Activated CD8-positive, alpha-beta T cell treated with anti-CD3 and anti-CD28 coated beads, Interleukin-2, amount 10 ng/mL, durations not matched to agents 7 days and 5 days (primary cell): Measurements from ENCODE around the gene CASP8AP2. TPM values are rescaled to one million over a fixed set of nuclear protein-coding genes. Genes with fewer than 3 reads are reported as not detected.
"Not testable (repeated sequence)": the region's sequence is repeated elsewhere in the genome, so short reads cannot be mapped to it uniquely, and the experiment has no call there.

ENCODE experiments used
- ATAC-seq: fragments of 150-1000 bp; cut with Tn5 transposase; one replicate; pipeline ENCODE4 v1.10.0; 2021; ENCODE audit warnings: moderate library complexity
- CTCF ChIA-PET: fragments of 350-600 bp; sonication (Branson Sonifier 250); formaldehyde crosslinking; loops from one replicate; lab custom pipeline; 2021; ENCODE audit warnings: antibody characterized with exemption; lab: Charles Lee
- POLR2A ChIA-PET: fragments of 350-600 bp; sonication (Branson Sonifier 250); formaldehyde crosslinking; loops from one replicate; lab custom pipeline; 2021; ENCODE audit warnings: antibody characterized with exemption; lab: Charles Lee
- DNase-seq: peaks from one replicate; pipeline ENCODE4 v3.0.0-alpha.2; 2020
- H3K27ac Mint-ChIP-seq: one replicate; pipeline ENCODE4 v1.8.0; 2021; ENCODE audit warnings: mild to moderate bottlenecking, mixed read lengths
- H3K27me3 Mint-ChIP-seq: one replicate; pipeline ENCODE4 v1.8.0; 2021; ENCODE audit warnings: low read depth, mixed read lengths
- H3K36me3 Mint-ChIP-seq: one replicate; pipeline ENCODE4 v1.8.0; 2021; ENCODE audit warnings: low read depth, mixed read lengths
- H3K4me1 Mint-ChIP-seq: one replicate; pipeline ENCODE4 v1.8.0; 2021; ENCODE audit warnings: low read depth, mixed read lengths
- H3K4me3 Mint-ChIP-seq: one replicate; pipeline ENCODE4 v1.8.0; 2021; ENCODE audit warnings: mild to moderate bottlenecking, mixed read lengths
- H3K9me3 Mint-ChIP-seq: one replicate; pipeline ENCODE4 v1.8.0; 2022; ENCODE audit warnings: mixed read lengths; ENCODE audit not compliant: insufficient read depth
- total RNA-seq, 2 experiments: library from RNA; stranded (reverse); gene quantifications; one replicate each; pipeline ENCODE4 v1.2.3, GENCODE V29; 2021

Gene CASP8AP2
- total RNA-seq, 2 experiments from 2014 or later: 42.5 to 47.3 TPM

DNA sequence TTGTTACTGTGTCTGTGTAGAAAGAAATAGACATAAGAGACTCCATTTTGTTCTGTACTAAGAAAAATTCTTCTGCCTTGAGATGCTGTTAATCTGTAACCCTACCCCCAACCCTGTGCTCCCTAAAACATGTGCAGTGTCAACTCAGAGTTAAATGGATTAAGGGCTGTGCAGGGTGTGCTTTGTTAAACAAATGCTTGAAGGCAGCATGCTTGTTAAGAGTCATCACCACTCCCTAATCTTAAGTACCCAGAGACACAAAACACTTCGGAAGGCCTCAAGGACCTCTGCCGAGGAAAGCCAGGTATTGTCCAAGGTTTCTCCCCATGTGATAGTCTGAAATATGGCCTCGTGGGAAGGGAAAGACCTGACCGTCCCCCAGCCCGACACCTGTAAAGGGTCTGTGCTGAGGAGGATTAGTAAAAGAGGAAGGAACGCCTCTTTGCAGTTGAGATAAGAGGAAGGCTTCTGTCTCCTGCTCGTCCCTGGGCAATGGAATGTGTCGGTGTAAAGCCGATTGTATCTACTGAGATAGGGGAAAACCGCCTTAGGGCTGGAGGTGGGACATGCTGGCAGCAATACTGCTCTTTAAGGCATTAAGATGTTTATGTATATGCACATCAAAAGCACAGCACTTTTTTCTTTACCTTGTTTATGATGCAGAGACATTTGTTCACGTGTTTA lies 61.3 kb downstream of the CASP8AP2 start:
- DNase-seq, ATAC-seq, POLR2A ChIA-PET, H3K4me1 Mint-ChIP-seq, H3K36me3 Mint-ChIP-seq, H3K4me3 Mint-ChIP-seq, H3K9me3 Mint-ChIP-seq, CTCF ChIA-PET, H3K27ac Mint-ChIP-seq: not testable (repeated sequence)
- H3K27me3 Mint-ChIP-seq: peaks cover 38% of the 10 kb centered on the region

DNA sequence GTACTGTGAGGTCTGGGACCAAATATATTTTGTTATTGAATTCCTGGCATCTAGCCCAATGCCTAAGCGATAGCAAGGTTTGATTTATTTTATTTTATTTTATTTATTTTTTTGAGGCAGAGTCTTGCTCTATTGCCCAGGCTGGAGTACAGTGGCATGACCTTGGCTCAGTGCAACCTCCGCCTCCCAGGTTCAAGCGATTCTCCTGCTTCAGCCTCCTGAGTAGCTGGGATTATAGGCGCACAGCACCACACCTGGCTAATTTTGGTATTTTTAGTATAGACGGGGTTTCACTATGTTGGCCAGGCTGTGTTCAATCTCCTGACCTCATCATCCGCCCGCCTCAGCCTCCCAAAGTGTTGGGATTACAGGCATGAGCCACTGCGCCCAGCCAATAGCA lies 62.9 kb downstream of the CASP8AP2 start:
- H3K27me3 Mint-ChIP-seq: peaks cover 45% of the 10 kb centered on the region
- H3K36me3 Mint-ChIP-seq, H3K27ac Mint-ChIP-seq, ATAC-seq, H3K4me1 Mint-ChIP-seq, POLR2A ChIA-PET, H3K4me3 Mint-ChIP-seq, DNase-seq, H3K9me3 Mint-ChIP-seq, CTCF ChIA-PET: not testable (repeated sequence)

DNA sequence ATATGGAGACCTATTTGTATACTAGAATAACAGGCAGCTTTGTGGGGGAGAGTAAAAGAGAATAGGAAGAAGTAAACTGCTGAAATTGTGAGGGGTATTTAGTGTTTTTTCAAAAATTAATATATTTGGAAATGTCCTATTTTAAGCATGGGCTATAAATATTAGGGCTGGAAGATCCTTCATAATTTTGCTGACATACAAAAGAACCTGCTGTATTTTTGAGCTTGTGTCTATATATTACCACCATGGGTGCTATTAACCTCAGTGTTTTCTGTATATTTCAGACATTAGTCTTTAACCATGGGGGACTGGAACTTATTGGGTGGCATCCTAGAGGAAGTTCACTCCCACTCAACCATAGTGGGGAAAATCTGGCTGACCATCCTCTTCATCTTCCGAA lies 64.5 kb downstream of the CASP8AP2 start, which contains the start of gene GJA10:
TSS of gene GJA10 (plus strand) at position 301 of the 400 bp plus-strand sequence. CDS start at position 301, 0 bp downstream.
- H3K4me1 Mint-ChIP-seq: peaks cover 2% of the 10 kb centered on the region
- no peaks in the 10 kb centered on the region for H3K36me3 Mint-ChIP-seq
- no peak for ATAC-seq
- no peak within 1 kb of the TSS for H3K27ac Mint-ChIP-seq
- H3K9me3 Mint-ChIP-seq: no peaks in the 10 kb centered on the region
- CTCF ChIA-PET: no interaction called here
- H3K4me3 Mint-ChIP-seq: no peak within 1 kb of the TSS
- DNase-seq: no peak
- POLR2A ChIA-PET: no interaction called here
- peaks cover 44% of the 10 kb centered on the region for H3K27me3 Mint-ChIP-seq

DNA sequence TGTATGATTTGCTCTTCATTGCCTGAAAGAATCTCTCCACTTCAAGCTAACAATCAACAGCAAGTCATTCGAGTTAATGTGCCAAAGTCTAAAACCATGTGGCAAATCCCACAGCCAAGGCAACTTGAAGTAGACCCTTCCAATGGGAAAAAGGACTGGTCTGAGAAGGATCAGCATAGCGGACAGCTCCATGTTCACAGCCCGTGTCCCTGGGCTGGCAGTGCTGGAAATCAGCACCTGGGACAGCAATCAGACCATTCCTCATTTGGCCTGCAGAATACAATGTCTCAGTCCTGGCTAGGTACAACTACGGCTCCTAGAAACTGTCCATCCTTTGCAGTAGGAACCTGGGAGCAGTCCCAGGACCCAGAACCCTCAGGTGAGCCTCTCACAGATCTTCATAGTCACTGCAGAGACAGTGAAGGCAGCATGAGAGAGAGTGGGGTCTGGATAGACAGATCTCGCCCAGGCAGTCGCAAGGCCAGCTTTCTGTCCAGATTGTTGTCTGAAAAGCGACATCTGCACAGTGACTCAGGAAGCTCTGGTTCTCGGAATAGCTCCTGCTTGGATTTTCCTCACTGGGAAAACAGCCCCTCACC lies 65.7 kb downstream of the CASP8AP2 start:
- POLR2A ChIA-PET: interaction anchor here (0.6 kb wide), 1 partner anchor 316 kb away, joined by 3 read pairs; no protein-coding TSS in a partner anchor
- H3K27me3 Mint-ChIP-seq: peaks cover 44% of the 10 kb centered on the region
- peak; percentile 35 for DNase-seq
- CTCF ChIA-PET: no interaction called here
- H3K27ac Mint-ChIP-seq: no peak overlapping the region
- ATAC-seq: peak; percentile 60
- H3K4me1 Mint-ChIP-seq: peaks cover 2% of the 10 kb centered on the region
- no peak overlapping the region for H3K4me3 Mint-ChIP-seq
- H3K9me3 Mint-ChIP-seq: no peaks in the 10 kb centered on the region
- H3K36me3 Mint-ChIP-seq: no peaks in the 10 kb centered on the region

DNA sequence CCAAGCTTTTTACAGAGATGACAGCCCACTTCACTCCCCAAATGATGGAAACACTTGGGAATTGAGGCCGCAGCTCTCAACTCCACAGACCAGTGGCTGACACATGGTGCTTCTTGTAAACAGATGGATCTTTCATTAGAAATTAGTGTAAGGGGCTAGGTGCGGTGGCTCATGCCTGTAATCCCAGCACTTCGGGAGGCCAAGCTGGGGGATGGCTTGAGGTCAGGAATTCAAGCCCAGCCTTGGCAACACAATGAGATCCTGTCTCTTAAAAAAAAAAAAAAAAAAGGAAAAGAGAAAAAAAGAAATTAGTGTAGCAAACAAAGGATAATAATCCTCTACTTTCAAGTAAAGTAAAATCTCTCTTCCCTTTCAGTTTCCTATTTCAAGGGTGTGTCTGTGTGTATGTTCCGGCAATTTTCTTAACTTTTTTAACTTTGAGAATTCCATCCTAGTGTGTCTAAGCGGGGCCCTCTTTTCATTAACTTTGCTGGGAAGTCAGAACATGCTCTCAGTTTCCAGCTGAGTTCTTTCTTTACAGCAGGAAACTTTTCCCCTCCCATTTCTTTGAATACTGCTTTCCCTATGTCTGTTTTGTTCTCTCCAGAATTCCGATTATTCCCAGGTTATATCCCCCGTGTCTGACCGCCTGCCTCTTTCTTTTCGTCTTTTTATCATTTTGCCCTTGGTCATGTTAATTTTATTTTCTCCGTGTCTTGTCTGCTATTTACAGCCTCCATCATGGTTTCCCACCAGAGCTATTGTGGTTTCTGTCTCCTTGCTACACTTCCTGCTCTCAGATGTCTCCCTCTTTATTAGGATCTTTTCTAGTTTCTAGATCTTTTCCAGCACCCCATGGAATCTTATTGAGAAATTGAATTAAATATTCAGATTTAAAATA lies 80.6 kb downstream of the CASP8AP2 start:
- H3K27me3 Mint-ChIP-seq, H3K36me3 Mint-ChIP-seq, POLR2A ChIA-PET, H3K9me3 Mint-ChIP-seq, ATAC-seq, DNase-seq, H3K4me1 Mint-ChIP-seq: not testable (repeated sequence)
- Mint-ChIP-seq H3K27ac (peak overlapping the region; percentile 10), H3K4me3 (peak overlapping the region; percentile 15)
- CTCF ChIA-PET: interaction anchor here (1.0 kb wide), 1 partner anchor 50 kb away, joined by 3 read pairs; no protein-coding TSS in a partner anchor

DNA sequence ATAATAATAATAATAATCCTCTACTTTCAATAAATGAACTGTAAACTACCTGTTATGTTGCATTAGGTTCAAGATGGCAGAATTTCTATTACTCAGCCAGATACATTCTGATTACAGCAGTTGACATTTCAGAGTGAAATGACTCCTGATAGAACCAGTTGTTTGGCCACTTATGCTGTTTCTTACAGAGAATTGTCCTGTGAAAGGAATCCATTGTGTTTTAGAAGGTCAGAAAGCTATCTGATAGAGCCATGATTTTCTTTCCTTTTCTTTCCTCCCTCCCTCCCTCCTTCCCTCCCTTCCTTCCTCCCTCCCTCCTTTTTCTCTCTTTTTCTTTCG lies 81.2 kb downstream of the CASP8AP2 start:
- ChIA-PET CTCF (no interaction called here), POLR2A (no interaction called here)
- no peaks in the 10 kb centered on the region for H3K36me3 Mint-ChIP-seq
- DNase-seq: no peak
- peaks cover 5% of the 10 kb centered on the region for H3K9me3 Mint-ChIP-seq
- H3K27me3 Mint-ChIP-seq: peaks cover 6% of the 10 kb centered on the region
- H3K4me3 Mint-ChIP-seq: no peak overlapping the region
- H3K4me1 Mint-ChIP-seq: peaks cover 8% of the 10 kb centered on the region
- H3K27ac Mint-ChIP-seq: no peak overlapping the region
- ATAC-seq: no peak

DNA sequence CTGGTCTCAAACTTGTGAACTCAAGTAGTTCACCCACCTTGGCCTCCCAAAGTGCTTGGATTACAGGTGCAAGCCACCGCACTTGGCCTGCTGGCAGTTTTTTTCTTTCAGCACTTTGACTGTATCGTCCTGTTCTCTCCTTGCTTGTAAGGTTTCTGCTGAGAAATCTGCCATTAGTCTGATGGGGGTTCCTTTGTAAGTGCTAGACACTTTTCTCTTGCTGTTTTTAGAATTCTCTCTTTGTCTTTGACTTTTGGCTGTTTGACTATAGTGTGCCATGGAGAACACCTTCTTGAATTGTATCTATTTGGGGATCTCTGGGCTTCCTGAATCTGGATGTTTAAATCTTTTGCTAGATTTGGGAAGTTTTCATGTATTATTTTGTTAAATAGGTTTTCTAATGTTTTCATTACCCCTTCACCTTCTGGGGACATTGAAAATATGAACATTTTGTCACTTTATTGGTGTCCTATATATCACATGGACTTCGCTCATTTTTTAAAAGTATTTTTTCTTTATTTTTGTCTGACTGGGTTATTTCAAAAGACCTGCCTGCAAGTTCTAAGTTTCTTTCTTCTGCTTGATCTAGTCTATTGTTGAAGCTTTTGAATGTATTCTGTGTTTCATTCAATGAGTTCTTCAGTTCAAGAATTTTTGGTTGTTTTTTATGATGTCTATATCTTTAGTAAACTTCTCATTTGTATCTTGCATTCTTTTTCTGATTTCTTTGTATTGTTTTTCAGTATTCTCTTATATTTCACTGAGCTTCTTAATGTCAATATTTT lies 86.6 kb downstream of the CASP8AP2 start:
- H3K4me3 Mint-ChIP-seq: no peak overlapping the region
- no peak for ATAC-seq
- peaks cover 16% of the 10 kb centered on the region for H3K9me3 Mint-ChIP-seq
- peaks cover 9% of the 10 kb centered on the region for H3K36me3 Mint-ChIP-seq
- ChIA-PET CTCF (no interaction called here), POLR2A (no interaction called here)
- H3K4me1 Mint-ChIP-seq: peaks cover 3% of the 10 kb centered on the region
- H3K27me3 Mint-ChIP-seq: peaks cover 6% of the 10 kb centered on the region
- H3K27ac Mint-ChIP-seq: no peak overlapping the region
- DNase-seq: no peak

DNA sequence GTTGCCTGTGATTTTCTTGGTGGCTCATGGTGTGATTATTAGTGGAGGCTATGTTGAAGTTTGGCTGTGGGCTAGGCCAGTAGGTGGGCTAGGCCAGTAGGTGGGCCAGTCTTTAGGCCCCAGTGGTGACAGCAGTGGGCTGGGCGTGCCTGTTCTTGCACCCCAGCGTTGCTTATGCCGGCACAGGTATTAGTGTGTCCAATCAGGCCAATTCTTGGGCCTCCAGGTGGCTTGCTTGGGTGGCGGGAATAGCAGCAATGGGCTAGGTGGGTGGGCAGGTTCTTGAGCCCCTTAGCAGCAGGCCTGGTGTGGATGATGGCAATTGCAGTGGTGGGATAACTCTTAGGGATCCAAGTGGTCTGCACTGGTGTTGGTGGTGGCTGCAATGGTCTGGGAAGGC lies 87.5 kb downstream of the CASP8AP2 start:
- Mint-ChIP-seq H3K27ac (no peak overlapping the region), H3K4me1 (peaks cover 3% of the 10 kb centered on the region), H3K4me3 (no peak overlapping the region), H3K27me3 (peaks cover 6% of the 10 kb centered on the region), H3K9me3 (peaks cover 16% of the 10 kb centered on the region), H3K36me3 (peaks cover 9% of the 10 kb centered on the region)
- ATAC-seq (no peak), DNase-seq (no peak)
- CTCF ChIA-PET: no interaction called here
- POLR2A ChIA-PET: no interaction called here

DNA sequence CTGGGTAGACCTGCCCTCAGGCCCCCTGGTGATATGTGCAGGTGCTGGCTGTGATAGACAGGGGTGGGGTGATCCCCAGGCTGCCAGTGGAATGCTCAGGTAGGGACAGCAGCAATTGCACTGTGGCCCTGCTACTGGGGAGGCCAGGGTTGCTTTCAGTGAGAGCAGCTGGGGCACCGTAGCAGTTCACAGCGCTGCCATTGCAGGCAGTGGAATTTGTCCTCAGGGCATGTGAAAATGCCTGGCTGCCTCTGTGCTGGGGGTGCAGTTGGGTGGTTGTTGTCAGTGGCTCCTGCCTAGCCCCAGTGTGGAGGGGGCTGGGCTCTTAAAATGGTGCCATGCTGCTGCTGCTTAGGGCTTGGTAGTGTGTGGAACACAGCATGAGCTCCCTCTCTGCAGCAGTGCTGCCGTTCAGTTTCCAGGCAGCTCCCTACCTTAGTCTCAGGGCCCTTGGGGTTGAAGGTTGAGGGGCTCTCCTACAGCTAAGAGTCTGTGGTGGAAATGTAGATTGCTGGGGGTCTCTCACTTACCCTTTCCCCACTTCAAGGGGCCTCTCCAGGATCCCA lies 88.2 kb downstream of the CASP8AP2 start:
- peaks cover 3% of the 10 kb centered on the region for H3K4me1 Mint-ChIP-seq
- peaks cover 6% of the 10 kb centered on the region for H3K27me3 Mint-ChIP-seq
- no peak overlapping the region for H3K4me3 Mint-ChIP-seq
- H3K9me3 Mint-ChIP-seq: peaks cover 16% of the 10 kb centered on the region
- no peak for DNase-seq
- POLR2A ChIA-PET: no interaction called here
- H3K36me3 Mint-ChIP-seq: peaks cover 9% of the 10 kb centered on the region
- ATAC-seq: no peak
- H3K27ac Mint-ChIP-seq: no peak overlapping the region
- CTCF ChIA-PET: no interaction called here
